Keratinocyte (primary cell): Measurements from ENCODE around the gene DCUN1D2.

Experiments
- CTCF ChIP-seq, 3 experiments: IDR thresholded peaks in 1 of 3; conservative IDR thresholded peaks in 1 of 3; optimal IDR thresholded peaks in 1 of 3; 2 replicates in 2 of 3; 3 replicates in 1 of 3; pipeline versions ENCODE3 to v1.5.1; 2011; ENCODE audit warnings: low read length in 3 of 3, mild to moderate bottlenecking in 3 of 3, moderate library complexity in 2 of 3, control low read depth in 1 of 3, inconsistent platforms in 1 of 3; ENCODE audit not compliant: insufficient read depth in 2 of 3; ENCODE audit errors: extremely low read depth in 1 of 3
- EZH2 ChIP-seq: IDR thresholded peaks from one replicate; pipeline ENCODE4 v1.6.1; 2012; ENCODE audit warnings: inconsistent platforms, mild to moderate bottlenecking, low read length, moderate library complexity

DNA sequence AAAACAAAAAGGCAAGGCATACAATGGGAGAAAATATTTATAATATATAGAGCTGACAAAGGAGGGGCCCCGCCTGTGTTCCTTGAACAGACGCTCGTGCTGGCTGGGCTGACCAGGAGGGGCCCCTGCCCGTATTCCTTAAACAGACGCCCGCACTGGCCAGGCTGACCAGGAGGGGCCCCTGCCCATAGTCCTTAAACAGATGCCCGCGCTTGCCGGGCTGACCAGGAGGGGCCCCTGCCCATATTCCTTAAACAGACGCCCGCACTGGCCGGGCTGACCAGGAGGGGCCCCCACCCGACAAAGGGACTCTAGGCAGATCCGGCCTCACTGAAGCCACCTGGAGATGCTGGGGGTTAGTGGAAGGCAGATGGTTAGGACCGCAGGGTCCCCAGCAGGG lies 46.5 kb downstream of the DCUN1D2 start:
- TF ChIP-seq CTCF (optimal IDR thresholded peaks at IDR 0.05 in 1 of 3, IDR thresholded peaks at IDR 0.05 in 1 of 3, conservative IDR thresholded peaks at IDR 0.05 in 1 of 3; ENCODE audit: extremely low read depth in 1 of 3, insufficient read depth in 2 of 3, low read length in 3 of 3) (no peak), EZH2 (no peak)
